HG02870 (cell line): ENCODE measurements around the gene DNAAF9.

Experiments used
- ATAC-seq: cut with Tn5 transposase; IDR thresholded peaks from one replicate; pipeline ENCODE4 v1.9.1; 2021; ENCODE audit warnings: mild to moderate bottlenecking, moderate library complexity; ENCODE audit not compliant: unreplicated experiment

DNAAF9 gene

DNA sequence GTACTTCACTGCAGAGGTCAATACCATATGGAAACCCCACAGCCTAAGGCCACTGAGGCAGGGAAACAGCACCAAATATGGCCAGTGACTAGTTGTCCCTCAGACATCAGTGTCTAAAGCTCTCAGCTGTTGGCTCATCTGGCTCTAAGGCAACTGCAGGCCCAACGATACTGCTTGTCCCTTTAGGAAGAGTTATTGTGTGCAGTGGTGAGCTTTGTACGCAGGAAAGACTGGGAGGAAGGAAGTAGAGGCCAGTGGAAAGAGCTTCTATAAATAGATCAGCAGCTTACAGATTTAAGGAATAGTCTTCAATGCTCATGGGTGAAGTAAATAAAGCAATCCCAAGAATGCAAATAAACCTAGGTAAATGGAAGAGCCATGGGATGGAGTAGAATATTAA lies 29.3 kb downstream of the DNAAF9 start:
- no peak for ATAC-seq

DNA sequence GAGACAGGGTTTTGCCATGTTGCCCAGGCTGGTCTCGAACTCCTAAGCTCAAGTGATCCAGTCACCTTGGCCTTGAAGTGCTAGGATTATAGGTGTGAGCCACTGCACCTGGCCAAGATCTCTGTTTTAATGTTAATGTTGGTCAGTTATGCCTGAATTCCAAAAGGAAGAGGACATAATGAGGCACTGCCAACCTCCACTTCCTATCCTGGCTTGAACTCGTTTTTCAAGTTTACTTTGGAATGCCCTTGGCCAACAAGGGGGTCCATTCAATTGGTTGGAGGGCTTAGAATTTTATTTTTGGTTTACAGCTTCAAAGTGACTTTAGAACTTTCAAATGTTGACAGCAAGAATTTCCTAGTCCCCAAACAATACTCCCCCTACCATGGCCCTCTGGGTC lies 29.8 kb downstream of the DNAAF9 start:
- ATAC-seq: no peak

DNA sequence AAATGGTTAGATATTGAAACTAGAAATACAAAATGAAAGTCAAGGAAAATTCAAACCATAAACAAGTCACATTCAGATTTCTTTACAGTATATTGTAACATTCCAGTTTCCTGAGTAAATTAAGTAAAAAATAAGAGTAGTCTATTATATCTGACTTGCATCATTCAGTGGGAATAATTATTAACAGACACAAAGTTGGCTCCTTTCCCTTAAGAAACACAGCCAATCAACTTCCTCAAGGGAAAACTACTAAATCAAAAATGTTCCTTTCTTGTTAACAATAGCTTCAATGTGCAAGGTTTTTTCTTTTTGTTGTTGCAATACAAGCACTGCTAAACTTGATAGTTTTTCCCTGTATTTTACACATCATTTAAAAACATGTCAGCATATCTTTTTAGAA lies 33.2 kb downstream of the DNAAF9 start:
- no peak for ATAC-seq

GRCh38 chr20:3371754-3372153 lies 35.7 kb downstream of the DNAAF9 start:
- no peak for ATAC-seq

DNA sequence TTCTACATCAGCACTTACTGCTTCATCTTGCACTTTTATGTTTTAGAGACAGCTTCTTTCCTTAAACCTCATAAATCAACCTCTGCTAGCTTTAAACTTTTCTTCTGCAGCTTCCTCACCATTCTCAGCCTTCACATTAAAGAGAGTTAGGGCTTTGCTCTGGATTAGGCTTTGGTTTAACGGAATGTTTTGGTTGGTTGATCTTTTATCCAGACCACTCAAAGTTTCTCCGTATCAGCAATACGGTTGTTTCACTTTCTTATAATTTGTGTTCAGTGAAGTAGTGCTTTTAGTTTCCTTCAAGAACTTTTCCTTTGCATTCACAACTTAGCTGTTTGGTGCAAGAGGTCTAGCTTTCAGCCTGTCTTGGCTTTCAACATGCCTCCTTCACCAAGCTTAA lies 40.4 kb downstream of the DNAAF9 start:
- no peak for ATAC-seq

DNA sequence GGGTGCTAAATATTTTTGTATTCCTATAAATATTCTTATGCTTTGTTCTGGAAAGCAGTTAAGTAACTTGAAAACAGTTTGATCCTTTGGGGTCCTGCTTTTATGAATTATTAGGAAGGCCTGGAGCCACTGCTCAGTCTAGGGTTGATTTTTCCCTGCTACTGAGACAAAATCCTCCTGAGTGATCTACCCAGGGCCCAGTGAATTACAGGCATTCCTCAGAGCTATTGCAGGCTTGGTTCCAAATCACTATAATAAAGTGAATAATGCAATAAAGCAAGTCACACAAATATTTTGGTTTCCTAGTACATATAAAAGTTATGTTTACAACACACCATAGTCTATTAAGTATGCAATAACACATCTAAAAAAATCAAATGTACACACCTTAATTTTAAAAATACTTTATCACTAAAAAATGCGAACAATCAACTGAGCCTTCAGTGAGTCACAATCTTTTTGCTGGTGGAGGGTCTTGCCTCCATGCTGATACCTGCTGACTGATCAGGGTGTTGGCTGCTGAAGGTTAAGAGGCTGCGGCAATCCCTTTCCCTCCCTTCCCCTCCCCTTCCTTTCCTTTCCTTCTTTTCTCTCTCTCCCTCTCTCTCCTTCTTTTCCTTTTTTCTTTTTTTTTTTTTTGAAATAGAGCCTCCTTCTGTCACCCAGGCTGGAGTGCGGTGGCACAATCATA lies 43.0 kb downstream of the DNAAF9 start:
- ATAC-seq: no peak

- no peak for ATAC-seq
Observed at GRCh38 chr20:3360752-3361151, 46.7 kb downstream of the DNAAF9 start.

DNA sequence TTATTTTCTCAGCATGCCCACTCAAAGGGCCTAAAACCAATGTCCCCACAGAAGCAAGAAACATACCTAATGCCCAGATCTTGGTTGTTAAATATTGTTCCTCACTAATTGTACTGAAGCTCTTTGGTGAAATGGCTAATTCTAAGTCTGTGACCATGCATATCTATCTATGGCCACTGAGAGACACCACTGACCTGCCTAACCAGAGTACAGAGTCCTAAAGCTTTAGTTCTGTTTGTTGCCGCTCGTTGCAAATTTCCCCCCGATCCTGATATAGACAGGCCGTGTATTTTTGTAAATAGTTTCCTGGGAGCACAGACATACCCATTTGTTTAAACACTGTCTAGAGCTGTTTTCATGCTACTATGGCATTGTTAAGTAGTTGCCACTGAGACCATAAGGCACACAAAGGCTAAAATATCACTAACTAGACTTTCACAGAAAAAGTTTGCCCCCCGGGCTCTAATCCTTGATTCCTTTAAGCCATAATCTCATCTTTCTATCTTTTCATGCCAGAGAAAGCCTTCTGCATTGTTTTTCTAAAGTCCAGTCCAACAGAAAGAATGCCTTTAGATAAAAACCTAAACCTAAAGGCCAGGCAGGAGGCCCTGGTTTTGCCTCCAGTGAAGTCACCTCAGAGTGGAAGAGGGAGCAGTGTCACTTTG lies 48.7 kb downstream of the DNAAF9 start:
- no peak for ATAC-seq
